Renal pelvis (tissue), 4 donors: ENCODE results near the gene CNN3. TPM values are rescaled to one million over a fixed set of nuclear protein-coding genes. Genes with fewer than 3 reads are reported as not detected.

Experiments used
- DNase-seq: peaks from one replicate; pipeline ENCODE4 v3.0.0-alpha.2; 2013
- polyA plus RNA-seq, 3 donors: library from polyadenylated mRNA; unstranded; fragments of 120-200 nt; gene quantifications; one replicate each; pipeline ENCODE4 v1.2.1, GENCODE V29; 2013; ENCODE audit not compliant: insufficient read length in 3 of 3

Gene CNN3
- polyA plus RNA-seq, 3 donors: 287 to 345 (median 328) TPM

DNA sequence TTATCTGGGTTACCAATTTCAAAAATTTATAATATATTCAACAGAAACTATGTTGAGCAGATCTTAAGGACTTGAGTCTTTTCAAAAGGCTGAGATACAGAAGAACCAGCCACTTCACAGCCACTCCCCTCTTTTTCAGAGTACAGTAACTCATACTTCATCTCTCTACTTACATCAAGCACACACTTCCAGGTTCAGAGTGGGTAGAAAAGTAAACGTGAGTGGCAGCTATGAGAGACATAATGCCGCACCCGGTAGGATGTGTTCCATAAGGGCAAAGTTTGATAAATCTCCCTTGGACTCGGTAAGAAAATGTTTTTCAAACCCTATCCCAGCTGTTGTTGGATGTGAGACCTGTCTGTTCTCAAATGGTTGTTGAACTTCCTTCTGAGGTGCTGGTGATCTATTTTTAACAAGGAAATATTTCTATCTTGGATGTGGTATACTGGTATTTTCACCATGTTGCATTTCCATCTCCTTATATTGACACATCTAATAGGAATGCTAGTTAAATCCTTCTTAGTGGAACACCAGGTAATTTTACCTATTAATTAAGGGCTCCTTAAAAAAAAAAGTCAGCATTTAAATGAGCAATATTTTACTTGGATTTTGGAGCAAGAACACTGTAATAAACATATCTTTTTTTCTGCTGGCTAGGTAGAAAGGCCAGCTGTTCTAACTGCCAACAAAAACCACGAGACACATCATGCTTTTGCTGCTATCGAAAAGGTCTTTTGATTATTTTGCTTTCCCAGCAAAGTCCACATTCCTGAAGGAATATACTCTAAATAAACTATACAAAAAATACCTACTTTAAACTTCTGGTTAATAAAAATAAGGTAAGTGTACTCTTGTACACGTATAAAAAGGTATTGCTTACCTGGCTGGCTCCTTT lies 28.2 kb downstream of the CNN3 start:
- no peak for DNase-seq

- DNase-seq: no peak
These were observed 31.4 kb downstream of the CNN3 start for GRCh38 chr1:94895518-94895917.

GRCh38 chr1:94894630-94895029 lies 32.3 kb downstream of the CNN3 start:
- no peak for DNase-seq

GRCh38 chr1:94892604-94893254 lies 34.2 kb downstream of the CNN3 start:
- DNase-seq: no peak

DNA sequence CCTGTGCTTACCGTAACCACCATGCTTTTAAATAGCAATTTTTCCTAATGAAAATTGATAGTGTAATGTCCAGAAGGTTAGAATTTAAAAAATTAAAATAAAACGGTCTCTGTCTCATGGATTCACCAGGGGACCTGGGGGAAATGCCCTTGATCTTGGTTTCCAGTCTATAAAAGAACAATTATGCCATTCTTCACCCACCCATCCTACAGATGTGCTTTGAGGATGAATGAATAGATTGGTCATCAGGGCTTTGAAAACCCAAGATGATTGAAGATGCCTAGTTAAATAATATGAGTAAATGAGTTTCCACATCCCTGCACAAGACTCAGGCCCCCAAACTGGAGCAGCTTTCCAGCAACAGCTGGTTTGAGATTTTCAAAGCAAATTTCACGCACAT lies 38.7 kb downstream of the CNN3 start:
- DNase-seq: no peak

GRCh38 chr1:94887603-94888171 lies 39.2 kb downstream of the CNN3 start:
- no peak for DNase-seq

GRCh38 chr1:94887106-94887505 lies 39.8 kb downstream of the CNN3 start:
- no peak for DNase-seq

GRCh38 chr1:94886361-94886760 lies 40.5 kb downstream of the CNN3 start:
- DNase-seq: no peak

- DNase-seq: no peak
These were observed 42.4 kb downstream of the CNN3 start for GRCh38 chr1:94884507-94884906.

DNA sequence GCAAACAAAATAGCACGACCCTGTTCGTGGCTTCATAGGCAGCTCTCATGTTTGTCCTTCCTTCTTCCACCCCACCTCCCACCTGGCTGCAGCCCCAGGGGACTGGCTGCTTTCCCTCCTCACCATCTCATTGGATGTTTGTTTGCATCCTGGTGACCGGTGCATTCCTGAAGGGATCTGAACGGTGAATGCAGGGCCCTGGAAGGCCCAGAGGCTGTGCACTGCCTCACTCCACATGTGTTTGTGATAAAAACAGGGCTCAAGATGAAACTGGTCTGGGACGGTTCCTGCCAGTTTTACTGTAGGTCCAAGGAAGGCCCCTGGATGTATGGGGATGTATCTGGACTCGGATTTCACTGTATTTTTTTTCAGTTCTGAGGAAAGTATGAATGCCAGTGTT lies 42.8 kb downstream of the CNN3 start:
- DNase-seq: peak; percentile 79

- DNase-seq: no peak
These were observed 43.2 kb downstream of the CNN3 start for GRCh38 chr1:94883691-94884090.

DNA sequence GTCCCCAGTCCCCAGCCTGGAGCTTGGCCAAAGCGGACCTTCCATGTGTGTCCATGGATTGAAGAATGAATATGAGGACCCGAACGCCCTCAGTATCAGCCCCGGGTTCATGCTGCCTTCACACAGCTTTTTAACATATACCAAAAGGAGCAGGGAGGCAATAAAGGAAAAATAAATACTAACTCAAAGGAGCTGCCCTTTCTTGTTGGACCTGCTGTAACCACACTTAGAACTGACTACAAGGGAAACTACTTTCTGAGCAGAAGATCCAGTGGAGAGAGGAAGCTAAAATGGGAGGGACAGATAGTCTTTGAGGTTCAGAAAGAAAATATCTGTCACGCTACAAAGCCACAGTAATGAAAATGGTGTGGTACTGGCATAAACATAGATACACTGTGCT lies 48.6 kb downstream of the CNN3 start:
- no peak for DNase-seq

GRCh38 chr1:94876362-94876761 lies 50.5 kb downstream of the CNN3 start:
- DNase-seq: no peak

DNA sequence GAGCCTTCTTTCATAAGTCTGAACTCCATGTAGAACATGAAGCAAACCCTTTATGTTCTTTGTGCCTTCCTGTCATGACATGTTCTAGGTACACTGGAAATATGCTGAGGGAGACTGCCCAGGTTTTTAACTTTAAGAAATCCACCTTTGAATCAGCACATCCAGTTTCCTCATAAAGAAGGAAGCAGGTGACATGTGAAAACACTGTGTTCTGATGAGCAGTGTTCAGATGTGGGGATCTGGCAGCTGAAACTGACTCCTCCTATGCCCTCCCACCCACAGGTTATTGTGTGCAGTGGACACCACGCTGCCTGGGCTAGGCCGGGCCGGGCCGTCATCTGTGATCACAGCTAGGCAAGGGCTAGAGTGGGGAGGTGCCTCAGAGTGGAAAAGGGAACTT lies 51.1 kb downstream of the CNN3 start:
- no peak for DNase-seq

DNA sequence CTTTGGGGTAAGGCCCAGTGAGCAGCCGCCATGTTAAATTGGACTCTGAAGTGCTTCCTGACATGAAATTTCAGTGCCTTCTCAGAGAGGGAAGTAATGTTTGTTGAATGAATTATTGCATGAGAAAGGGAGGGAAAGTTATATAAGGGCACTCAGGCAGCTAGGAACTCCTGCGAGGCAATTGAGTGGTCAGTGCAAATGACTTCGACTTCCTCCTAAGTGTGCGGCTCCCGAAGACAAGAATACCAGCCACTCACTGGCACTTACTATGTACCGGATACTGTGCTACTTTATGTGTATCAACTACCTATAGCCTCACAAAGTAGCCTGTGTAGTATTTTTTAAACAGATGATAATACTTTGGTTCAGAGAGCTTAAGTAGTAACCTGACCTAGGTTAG lies 52.5 kb downstream of the CNN3 start:
- no peak for DNase-seq

DNA sequence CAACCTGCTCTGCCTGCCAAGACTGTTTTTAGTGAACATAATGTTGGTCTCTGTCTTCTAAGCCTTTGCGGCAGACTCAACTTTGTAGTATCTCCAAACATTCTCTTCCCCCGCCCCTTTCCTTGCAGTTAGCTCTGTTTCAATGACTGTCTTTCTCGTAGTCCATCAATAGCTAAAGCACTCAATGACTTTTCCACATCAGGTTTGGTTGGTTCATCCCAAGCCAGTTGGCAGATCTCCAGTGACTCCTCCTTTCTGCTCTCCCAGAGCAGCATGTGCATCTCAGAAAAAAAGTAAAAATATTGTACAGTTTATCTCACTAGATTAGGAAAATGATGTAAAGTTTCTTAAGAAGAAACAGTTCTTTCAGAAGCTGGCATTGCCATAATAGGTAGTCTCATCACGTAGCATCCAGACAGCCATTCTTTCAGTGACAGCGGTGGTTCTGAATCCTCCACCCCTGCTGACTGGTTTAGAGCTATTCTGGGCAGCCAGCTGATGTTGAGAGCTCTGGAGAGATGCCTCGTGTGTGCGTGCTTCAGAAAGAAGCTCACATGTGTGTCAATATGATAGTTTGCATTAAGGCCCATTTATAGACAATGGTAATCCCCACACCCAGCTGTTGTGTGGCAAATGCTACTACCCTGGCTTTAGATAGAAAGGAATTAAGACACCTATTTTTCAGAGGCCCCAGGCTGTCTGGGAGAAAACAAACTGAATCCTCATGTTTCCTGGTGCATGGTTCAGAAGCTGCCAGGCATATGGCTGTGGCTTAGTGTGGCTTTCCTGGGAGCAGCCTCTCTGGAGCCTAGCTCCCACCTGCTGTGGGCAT lies 53.2 kb downstream of the CNN3 start:
- DNase-seq: no peak

DNA sequence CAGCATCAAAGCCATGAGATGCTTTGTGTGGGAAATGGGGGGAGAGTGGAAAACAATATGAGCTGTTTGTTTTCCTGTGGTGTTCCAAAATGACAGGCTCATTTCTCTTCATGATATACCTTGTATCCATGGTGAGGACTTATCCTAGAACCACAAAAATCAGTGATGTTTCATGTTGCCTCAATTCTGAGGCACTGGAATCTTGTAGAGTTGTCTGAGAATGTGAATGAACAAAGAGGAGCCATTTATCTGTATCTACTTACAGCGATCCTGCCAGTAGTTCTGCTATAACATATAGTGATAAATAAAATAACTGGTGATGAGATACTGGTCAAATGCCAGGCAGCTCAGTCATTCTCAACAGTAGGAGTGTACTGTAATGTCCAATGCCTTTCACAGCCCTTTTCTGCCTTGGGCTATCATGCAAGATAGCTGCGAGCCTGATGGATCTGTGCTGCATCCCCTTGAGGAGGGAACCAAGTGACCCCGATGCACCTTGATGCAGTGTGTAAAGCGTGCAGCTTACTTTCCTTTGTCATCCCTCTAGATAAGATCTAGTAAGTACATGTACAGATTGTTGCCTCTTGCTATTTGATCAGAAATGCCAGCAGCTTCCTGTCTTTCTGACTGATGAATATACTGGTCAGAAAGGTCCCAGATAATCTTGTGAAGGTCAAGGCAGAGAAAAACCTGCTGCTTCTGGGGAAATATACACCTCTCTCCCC lies 54.0 kb downstream of the CNN3 start:
- no peak for DNase-seq

DNA sequence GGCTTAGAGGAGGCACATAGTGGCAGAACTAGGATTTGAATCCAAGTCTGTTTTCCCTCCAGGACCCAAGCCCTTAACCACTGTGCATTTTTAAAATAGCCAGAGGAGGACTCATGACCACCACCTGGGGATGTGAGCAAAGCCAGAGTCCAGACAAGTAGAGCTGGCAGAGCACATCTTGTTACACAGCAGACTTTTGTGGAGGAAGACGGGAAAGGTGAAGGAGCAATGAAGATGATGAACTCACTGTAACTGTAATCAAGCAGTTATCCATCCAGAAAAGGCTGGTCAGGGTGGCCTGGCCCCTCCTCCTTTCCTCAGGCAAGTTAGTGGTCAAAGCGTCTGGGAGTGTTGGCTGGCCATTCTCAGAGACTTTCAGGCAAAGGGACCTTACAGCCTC lies 55.9 kb downstream of the CNN3 start:
- no peak for DNase-seq

DNA sequence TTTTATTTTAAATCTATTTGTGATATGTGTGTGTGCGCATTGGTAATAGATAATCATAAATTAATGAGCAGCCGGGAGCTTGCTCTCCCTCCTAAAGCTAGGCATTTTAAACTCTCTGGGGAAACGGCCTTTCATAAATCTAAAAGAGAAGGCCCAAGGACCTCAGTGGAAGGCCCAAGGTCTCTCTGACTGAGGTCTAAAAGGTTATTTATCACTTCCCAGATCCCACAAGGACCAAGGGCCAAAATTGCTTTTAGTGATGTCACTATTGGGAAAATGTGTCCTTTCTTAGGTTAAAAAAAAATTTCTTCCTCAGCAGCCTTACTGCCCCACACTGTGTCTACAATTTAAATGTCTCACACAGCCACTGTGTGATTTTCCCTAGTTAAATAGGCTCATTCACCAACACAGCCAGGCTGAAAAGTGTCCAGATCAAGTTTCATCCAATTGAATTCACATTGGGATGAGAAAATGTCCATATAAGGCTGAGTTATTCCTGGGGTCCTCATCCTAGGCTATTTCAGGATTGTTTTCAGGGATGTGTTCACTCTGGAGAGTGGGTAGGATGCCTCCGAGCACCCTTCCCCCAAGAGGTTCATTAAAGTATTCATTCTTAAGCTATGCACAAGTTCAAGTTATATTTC lies 60.6 kb downstream of the CNN3 start:
- DNase-seq: peak; percentile 64

DNA sequence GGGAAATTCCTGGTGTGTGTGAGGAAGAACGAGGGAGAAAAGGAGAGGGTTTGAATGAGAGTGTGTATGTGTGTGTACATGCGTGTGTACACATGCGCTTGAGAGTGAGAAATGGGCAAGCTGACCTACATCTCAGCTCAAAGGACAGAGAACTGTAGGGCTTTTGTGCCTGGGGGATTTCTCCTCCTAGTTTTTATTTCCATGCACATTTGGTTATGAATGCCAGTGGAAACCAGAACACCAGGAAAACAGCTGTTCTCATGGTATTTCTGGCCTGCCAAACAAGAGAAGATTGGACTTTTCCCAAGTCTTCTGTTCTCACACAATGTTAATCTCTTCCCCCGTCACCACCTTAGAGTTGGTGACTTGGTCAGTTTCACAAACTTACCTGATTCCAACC lies 61.5 kb downstream of the CNN3 start:
- DNase-seq: no peak

GRCh38 chr1:94864821-94865220 lies 62.1 kb downstream of the CNN3 start:
- no peak for DNase-seq
